ENCODE data around the gene TOX2.

The TOX2 gene

GRCh38 chr20:44009679-44009992, 95.0 kb downstream of the TOX2 start:
- TF ChIP-seq ZFX (IDR thresholded peaks at IDR 0.05; ENCODE audit: borderline replicate concordance) (no peak), CTCF (IDR thresholded peaks at IDR 0.05) (no peak)
- no peak overlapping the region for H3K27ac ChIP-seq

GRCh38 chr20:44010162-44010704, 95.6 kb downstream of the TOX2 start:
- no peak for TF ChIP-seq ZFX (IDR thresholded peaks at IDR 0.05; ENCODE audit: borderline replicate concordance)
- TF ChIP-seq CTCF (IDR thresholded peaks at IDR 0.05): no peak
- H3K27ac ChIP-seq: no peak overlapping the region

- H3K27ac ChIP-seq: no peak overlapping the region
- no peak for TF ChIP-seq CTCF (IDR thresholded peaks at IDR 0.05)
- no peak for TF ChIP-seq ZFX (IDR thresholded peaks at IDR 0.05; ENCODE audit: borderline replicate concordance)
Observed at GRCh38 chr20:44011251-44011940, 96.7 kb downstream of the TOX2 start.

- no peak overlapping the region for H3K27ac ChIP-seq
- TF ChIP-seq ZFX (IDR thresholded peaks at IDR 0.05; ENCODE audit: borderline replicate concordance) (no peak), CTCF (IDR thresholded peaks at IDR 0.05) (no peak)
Observed at GRCh38 chr20:44012466-44013226, 98.0 kb downstream of the TOX2 start.

- H3K27ac ChIP-seq: no peak overlapping the region
Observed at GRCh38 chr20:44014807-44015732, 100.4 kb downstream of the TOX2 start.

GRCh38 chr20:44015733-44016103, 101.1 kb downstream of the TOX2 start:
- no peak for TF ChIP-seq ZFX (IDR thresholded peaks at IDR 0.05; ENCODE audit: borderline replicate concordance)
- TF ChIP-seq CTCF (IDR thresholded peaks at IDR 0.05): no peak
- no peak overlapping the region for H3K27ac ChIP-seq

More at GRCh38 chr20:44014807-44015732, 100.4 kb downstream of the TOX2 start:
- TF ChIP-seq ZFX (IDR thresholded peaks at IDR 0.05; ENCODE audit: borderline replicate concordance) (no peak), CTCF (IDR thresholded peaks at IDR 0.05) (no peak)

Data from 22Rv1 (cell line).